Measurements from ENCODE around the gene CIAPIN1.

CIAPIN1 gene

DNA sequence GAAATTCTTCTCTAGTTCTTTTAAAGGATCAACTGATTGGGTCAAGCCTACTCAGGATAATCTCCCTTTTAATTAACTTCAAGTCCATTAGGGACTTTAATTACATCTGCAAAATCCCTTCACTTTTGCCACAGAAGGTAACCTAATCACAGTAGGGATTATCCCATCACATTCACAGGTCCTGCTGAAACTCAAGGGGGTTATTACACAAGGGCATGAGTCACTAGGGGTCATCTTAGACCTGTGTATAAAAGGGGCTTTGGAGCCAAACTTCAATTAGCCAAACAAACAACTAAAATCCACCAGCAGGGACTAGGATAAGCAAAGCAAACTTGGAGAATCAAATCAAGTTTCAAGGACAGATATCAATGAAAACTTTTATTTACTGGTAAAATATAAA is 19.4 kb downstream of the CIAPIN1 start:
- no peaks in the 10 kb centered on the region for H3K27me3 ChIP-seq (ENCODE audit: insufficient read depth, low read depth)
- TF ChIP-seq, protein P1, sequence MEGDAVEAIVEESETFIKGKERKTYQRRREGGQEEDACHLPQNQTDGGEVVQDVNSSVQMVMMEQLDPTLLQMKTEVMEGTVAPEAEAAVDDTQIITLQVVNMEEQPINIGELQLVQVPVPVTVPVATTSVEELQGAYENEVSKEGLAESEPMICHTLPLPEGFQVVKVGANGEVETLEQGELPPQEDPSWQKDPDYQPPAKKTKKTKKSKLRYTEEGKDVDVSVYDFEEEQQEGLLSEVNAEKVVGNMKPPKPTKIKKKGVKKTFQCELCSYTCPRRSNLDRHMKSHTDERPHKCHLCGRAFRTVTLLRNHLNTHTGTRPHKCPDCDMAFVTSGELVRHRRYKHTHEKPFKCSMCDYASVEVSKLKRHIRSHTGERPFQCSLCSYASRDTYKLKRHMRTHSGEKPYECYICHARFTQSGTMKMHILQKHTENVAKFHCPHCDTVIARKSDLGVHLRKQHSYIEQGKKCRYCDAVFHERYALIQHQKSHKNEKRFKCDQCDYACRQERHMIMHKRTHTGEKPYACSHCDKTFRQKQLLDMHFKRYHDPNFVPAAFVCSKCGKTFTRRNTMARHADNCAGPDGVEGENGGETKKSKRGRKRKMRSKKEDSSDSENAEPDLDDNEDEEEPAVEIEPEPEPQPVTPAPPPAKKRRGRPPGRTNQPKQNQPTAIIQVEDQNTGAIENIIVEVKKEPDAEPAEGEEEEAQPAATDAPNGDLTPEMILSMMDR (conservative IDR thresholded peaks at IDR 0.05; ENCODE audit: low read depth, low read length): no peak
- H2AFZ ChIP-seq (ENCODE audit: low read depth): no peak overlapping the region
- H3K79me2 ChIP-seq (ENCODE audit: insufficient read depth, low read depth): no peaks in the 10 kb centered on the region
- no peak overlapping the region for H3K9ac ChIP-seq
- no peaks in the 10 kb centered on the region for H3K4me1 ChIP-seq (ENCODE audit: low read depth, poor library complexity, severe bottlenecking)
- H3K36me3 ChIP-seq (ENCODE audit: insufficient read depth): 0 out of 2 replicates have a peak, but pooled peaks cover 2% of the 10 kb centered on the region
- no peak overlapping the region for H3K27ac ChIP-seq
- no peak overlapping the region for H3K4me2 ChIP-seq
- H3K4me3 ChIP-seq (IDR thresholded peaks at IDR 0.05; ENCODE audit: insufficient read depth, low read depth, low read length): no peak overlapping the region
- no peaks in the 10 kb centered on the region for H4K20me1 ChIP-seq (ENCODE audit: insufficient read depth)

DNA sequence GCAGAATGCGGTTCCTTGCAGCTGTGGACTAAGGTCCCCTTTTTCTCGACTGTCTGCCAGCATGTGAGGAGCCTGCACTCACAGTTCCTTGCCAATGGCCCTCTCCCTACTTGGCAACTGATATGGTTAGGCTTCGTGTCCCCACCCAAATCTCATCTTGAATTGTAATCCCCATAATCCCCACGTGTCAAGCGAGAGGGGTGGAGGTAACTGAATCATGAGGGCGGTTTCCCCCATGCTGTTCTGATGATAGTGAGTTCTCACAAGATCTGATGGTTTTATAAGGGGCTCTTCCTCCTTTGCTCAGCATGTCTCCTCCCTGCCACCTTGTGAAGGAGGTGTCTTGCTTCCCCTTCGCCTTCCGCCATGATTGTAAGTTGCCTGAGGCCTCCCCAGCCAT is 19.9 kb downstream of the CIAPIN1 start:
- TF ChIP-seq, protein P1 (conservative IDR thresholded peaks at IDR 0.05; ENCODE audit: low read depth, low read length): no peak
- no peaks in the 10 kb centered on the region for H3K36me3 ChIP-seq (ENCODE audit: insufficient read depth)

DNA sequence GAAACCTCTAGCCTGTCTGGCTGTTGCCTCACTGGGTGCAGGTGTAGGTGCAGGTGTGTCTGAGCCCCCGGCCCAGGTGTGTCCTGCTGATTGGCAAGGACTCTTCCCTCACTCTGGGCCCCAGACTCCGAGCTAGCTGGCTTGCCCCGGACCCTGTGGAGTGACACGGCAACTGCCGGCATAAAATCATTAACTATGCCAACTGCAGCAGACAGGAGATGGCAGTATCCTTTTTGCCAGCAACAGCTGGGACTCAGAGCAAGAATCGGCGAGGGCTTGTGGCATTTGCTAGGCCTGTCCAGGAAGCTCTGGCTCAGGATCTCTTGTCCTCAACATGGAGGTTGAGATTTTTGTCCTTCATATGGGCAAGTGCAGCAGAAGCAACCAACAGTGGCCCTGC is 20.8 kb downstream of the CIAPIN1 start:
- TF ChIP-seq, protein P1 (conservative IDR thresholded peaks at IDR 0.05; ENCODE audit: low read depth, low read length): no peak
- H4K20me1 ChIP-seq (ENCODE audit: insufficient read depth): no peaks in the 10 kb centered on the region
- no peaks in the 10 kb centered on the region for H3K4me1 ChIP-seq (ENCODE audit: low read depth, poor library complexity, severe bottlenecking)
- H3K27me3 ChIP-seq (ENCODE audit: insufficient read depth, low read depth): no peaks in the 10 kb centered on the region
- H3K4me3 ChIP-seq (IDR thresholded peaks at IDR 0.05; ENCODE audit: insufficient read depth, low read depth, low read length): no peak overlapping the region
- no peaks in the 10 kb centered on the region for H3K36me3 ChIP-seq (ENCODE audit: insufficient read depth)
- no peaks in the 10 kb centered on the region for H3K79me2 ChIP-seq (ENCODE audit: insufficient read depth, low read depth)
- H3K9ac ChIP-seq: no peak overlapping the region
- H3K4me2 ChIP-seq: no peak overlapping the region
- H3K27ac ChIP-seq: no peak overlapping the region
- no peak overlapping the region for H2AFZ ChIP-seq (ENCODE audit: low read depth)

More for the DNA sequence above, 19.9 kb downstream of the CIAPIN1 start:
- Histone ChIP-seq H3K4me2 (no peak overlapping the region), H2AFZ (ENCODE audit: low read depth) (no peak overlapping the region), H3K27me3 (ENCODE audit: insufficient read depth, low read depth) (no peaks in the 10 kb centered on the region), H3K9ac (no peak overlapping the region), H3K4me3 (IDR thresholded peaks at IDR 0.05; ENCODE audit: insufficient read depth, low read depth, low read length) (no peak overlapping the region), H3K27ac (no peak overlapping the region), H3K4me1 (ENCODE audit: low read depth, poor library complexity, severe bottlenecking) (no peaks in the 10 kb centered on the region), H4K20me1 (ENCODE audit: insufficient read depth) (no peaks in the 10 kb centered on the region), H3K79me2 (ENCODE audit: insufficient read depth, low read depth) (no peaks in the 10 kb centered on the region)

DNA sequence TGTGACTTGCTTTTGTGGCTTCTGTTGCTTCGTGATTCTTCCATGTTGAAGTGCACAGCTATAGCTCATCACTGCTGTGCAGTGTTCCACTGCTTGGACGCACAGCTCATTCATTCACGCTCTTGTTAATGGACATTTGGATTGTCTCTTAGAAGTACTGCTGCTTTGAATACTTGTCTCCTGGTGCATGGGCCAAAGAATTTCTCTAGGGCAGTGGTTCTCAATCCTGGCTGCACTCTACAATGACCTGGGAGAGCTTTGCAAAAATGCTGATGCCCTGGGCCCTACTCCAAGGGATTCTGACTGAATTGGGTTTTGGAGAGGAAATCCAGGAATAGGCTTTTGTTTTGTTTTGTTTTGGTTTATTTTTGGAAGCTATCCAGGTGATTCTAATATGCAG is 22.6 kb downstream of the CIAPIN1 start:
- Histone ChIP-seq H2AFZ (ENCODE audit: low read depth) (no peak overlapping the region), H4K20me1 (ENCODE audit: insufficient read depth) (no peaks in the 10 kb centered on the region), H3K4me2 (no peak overlapping the region), H3K27me3 (ENCODE audit: insufficient read depth, low read depth) (no peaks in the 10 kb centered on the region), H3K4me3 (IDR thresholded peaks at IDR 0.05; ENCODE audit: insufficient read depth, low read depth, low read length) (no peak overlapping the region), H3K9ac (no peak overlapping the region), H3K79me2 (ENCODE audit: insufficient read depth, low read depth) (no peaks in the 10 kb centered on the region), H3K36me3 (ENCODE audit: insufficient read depth) (no peaks in the 10 kb centered on the region), H3K27ac (no peak overlapping the region), H3K4me1 (ENCODE audit: low read depth, poor library complexity, severe bottlenecking) (no peaks in the 10 kb centered on the region)
- TF ChIP-seq, protein P1 (conservative IDR thresholded peaks at IDR 0.05; ENCODE audit: low read depth, low read length): no peak

Data from KMS-11 (cell line).